Activated CD4-positive, CD25-positive, alpha-beta regulatory T cell treated with anti-CD3 and anti-CD28 coated beads, Interleukin-2, amount 50 U/mL, for 24 hours (primary cell): ENCODE measurements around the gene MYO1E.
"Not testable (repeated sequence)": the region's sequence is repeated elsewhere in the genome, so short reads cannot be mapped to it uniquely, and the experiment has no call there.

ENCODE experiments used
- ATAC-seq, 2 donors: fragments of 150-1000 bp; cut with Tn5 transposase; one replicate each; pipeline ENCODE4 v1.10.0; 2021; ENCODE audit warnings: mild to moderate bottlenecking in 1 of 2, moderate library complexity in 1 of 2

MYO1E gene

GRCh38 chr15:59290295-59291212 is 82.1 kb downstream of the MYO1E start:
- ATAC-seq, result no peak

DNA sequence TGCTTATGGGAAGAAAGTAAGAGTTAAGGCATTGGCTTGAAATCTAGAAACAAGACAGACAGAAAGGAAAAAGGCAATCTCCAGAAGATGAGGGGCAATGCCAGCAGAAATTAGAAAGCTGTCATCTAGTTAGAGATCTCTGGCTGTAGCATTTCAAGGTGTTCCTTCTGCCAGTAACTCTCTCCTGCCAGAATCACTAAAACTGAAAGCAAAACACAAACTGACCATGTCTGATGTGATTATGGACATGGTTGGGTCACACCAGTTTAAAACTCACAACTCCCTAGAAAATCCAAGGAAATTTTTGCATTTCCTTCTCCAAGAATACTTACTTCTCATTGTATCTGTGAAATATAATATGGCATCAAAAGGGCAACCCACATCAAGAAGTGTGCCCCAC is 83.1 kb downstream of the MYO1E start:
- no peak for ATAC-seq

DNA sequence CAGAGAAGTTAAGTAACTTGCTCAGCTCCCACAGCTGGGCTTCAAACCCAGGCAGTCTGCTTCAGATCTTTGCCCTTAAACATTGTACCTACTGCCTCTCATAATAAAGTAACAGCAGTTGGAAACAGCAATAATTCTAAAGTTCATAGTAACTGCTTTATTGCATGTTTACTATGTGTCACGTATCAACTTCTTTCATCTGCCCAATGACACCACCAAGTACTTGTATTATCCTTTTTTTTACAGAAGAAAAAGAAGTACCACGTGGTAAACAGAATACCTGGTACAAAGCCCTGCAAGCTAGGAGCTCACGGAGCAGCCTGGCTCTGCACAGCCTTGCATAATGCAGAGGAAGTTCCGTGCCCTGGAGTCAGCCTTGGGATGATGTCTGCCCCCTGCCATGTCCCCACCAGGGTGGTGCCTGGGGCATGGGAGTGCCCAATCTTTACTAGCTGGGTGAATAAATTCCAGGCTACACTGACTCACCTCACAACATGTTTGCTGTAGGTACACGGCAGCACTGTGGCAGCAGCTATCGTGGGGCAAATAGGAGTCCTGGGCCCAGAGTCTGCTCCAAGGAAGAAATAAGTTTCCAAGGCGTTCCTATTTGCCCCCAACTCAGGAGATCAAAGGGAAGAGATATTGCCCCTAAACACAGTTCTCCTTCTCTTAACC is 88.8 kb downstream of the MYO1E start:
- no peak for ATAC-seq

GRCh38 chr15:59282515-59283337 is 89.9 kb downstream of the MYO1E start:
- no peak for ATAC-seq

DNA sequence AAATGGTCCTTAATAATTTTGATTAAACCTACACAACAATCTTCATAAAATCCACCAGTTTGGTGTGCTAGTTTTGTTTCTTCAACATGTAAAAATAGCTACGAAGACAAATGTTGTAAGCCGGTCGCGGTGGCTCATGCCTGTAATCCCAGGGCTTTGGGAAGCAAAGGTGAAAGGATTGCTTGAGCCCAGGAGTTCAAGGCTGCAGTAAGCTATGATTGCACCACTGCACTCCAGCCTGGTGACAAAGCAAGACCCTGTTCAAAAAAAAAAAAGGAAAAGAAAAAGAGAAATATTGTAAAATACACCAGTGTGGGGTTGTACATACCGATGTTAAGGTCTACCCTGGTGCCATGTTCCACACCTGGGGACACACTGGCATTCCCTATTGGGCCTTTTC is 91.0 kb downstream of the MYO1E start:
- no peak for ATAC-seq

- ATAC-seq, result no peak
Observed at GRCh38 chr15:59280855-59281254, 91.8 kb downstream of the MYO1E start.

DNA sequence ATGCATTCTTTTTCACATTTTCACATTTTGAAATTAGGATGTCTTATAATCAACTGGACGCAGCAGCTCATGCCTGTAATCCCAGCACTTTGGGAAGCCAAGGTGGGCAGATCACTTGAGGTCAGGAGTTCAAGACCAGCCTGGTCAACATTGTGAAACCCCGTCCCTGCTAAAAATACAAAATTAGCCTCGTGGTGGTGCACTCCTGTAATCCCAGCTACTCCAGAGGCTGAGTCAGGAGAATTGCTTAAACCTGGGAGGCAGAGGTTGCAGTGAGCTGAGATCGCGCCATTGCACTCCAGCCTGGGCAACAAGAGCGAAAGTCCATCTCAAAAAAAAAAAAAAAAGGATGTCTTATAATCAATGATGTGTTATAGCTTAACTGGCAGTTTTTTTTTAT is 92.4 kb downstream of the MYO1E start:
- not testable (repeated sequence) for ATAC-seq

DNA sequence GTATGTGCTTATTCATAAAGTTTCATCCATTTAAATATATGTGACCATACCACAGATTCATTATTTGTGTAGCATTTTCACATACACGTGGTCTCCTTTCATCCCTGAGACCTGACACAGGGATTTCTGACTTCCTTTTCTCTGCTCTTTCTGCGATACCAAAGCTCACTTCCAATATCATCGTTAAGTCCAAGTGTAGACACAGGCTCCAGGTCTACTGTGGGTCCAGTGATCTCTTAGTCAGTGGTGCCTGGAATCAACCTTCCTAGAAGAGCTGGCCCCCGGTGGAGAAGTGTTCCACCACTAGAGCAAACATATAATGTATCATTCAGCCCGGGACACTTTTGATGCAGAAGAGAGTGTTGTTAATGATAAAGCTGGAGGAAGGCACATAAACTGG is 93.6 kb downstream of the MYO1E start:
- no peak for ATAC-seq

DNA sequence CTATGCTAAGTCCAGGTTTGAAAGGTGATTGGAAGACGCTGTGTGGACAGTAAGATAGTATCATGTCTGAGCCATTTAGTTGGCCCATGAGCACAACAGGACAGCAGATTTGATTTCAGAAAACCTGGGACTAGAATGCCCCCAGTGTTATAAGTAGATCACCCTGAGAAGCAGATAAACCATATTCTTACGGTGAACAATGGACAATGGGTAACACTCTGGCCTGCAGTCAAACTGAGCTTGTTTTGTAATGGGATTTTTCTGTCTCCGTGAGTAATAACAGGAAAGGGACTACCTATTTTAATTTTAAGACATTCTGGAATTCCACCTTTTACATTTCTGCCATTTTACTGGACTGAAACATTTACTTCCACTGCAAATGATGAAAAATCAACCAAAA is 94.6 kb downstream of the MYO1E start:
- no peak for ATAC-seq

GRCh38 chr15:59276225-59277178 is 96.2 kb downstream of the MYO1E start:
- ATAC-seq, result no peak

GRCh38 chr15:59274126-59274970 is 98.3 kb downstream of the MYO1E start:
- no peak for ATAC-seq

DNA sequence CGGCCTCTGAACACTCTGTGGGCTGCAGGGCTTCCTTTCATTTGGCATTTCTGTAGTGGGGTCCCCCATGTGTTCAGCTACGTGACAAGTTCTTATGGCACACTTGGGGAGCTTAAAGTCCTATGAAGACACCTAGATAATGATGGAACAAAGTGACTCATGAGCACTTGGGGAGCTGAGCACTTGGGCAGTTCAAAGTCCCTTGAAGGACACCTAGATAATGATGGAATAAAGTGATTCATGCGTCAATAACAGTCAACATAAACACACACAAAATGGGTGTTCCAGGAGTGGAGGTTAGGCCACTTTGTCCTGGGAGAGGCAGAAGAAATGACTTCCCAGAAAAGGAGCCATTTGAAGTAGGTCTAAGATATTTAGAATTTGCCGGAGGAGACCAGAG is 99.4 kb downstream of the MYO1E start:
- ATAC-seq, result no peak

DNA sequence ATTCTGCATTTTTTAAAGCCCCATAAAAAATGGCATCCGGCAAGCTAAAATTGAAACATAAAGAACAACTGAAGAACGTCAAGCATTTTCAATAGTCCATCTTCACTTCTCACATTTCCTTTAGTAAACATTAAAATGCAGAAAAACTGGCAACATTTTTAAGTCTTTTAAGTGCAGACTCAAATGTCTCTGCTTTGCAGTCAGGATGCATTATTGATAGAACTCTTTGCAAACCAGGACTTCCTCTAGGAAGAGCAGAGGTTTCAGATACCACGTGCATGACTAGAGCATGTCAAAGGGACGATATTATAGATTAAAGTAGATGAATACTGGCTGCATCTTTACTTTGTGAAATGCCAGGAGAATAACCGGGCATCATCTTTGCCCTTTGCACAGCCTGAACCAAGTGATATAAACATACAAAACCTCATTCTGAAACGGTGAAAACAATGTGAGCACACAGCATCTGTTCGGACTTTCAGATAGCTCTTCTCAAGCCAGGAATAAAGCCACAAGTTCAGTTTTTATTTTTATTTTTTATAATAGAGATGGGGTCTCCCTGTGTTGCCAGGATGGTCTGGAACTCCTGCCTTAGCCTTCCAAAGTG is 101.0 kb downstream of the MYO1E start:
- ATAC-seq, result no peak

GRCh38 chr15:59268852-59269407 is 103.7 kb downstream of the MYO1E start:
- no peak for ATAC-seq

- ATAC-seq, result peak; percentile 88 to 90
Observed at GRCh38 chr15:59268168-59268851, 104.4 kb downstream of the MYO1E start.

DNA sequence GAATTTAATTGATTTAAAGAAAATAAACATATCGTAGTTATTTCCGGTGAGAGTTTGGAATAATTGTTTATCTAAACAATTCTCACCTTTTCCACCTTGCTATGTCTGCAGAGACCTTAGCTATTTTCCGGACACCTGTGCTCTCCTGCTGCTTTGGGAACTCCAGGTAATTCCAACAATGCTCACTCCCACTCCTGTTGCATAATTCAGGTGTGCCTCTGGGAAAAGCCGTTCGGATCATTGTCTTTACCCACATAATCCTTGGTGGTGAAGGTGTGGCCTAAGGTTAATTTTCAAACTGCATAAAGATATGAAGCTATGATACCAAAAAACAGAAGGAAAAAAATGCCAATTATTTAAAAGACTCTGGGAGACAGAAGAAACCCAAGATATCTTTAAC is 106.6 kb downstream of the MYO1E start:
- no peak for ATAC-seq

DNA sequence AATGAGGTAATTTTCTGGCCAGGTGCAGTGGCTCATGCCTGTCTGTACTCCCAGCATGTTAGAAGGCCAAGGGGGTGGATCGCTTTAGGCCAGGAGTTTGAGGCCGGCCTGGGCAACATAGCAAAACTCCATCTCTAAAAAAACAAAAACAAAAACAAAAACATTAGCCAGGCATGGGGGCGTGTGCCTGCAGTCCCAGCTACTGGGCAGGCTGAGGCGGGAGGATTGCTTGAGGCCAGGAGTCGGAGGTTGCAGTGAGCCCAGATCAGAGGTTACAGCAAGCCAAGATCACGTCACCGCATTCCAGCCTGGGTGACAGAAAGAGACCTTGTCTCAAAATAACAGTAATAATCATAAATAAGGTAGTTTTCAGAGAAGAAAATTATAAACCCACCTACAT is 110.4 kb downstream of the MYO1E start:
- ATAC-seq, result no peak

GRCh38 chr15:59260090-59260489 is 112.6 kb downstream of the MYO1E start:
- ATAC-seq, result no peak

DNA sequence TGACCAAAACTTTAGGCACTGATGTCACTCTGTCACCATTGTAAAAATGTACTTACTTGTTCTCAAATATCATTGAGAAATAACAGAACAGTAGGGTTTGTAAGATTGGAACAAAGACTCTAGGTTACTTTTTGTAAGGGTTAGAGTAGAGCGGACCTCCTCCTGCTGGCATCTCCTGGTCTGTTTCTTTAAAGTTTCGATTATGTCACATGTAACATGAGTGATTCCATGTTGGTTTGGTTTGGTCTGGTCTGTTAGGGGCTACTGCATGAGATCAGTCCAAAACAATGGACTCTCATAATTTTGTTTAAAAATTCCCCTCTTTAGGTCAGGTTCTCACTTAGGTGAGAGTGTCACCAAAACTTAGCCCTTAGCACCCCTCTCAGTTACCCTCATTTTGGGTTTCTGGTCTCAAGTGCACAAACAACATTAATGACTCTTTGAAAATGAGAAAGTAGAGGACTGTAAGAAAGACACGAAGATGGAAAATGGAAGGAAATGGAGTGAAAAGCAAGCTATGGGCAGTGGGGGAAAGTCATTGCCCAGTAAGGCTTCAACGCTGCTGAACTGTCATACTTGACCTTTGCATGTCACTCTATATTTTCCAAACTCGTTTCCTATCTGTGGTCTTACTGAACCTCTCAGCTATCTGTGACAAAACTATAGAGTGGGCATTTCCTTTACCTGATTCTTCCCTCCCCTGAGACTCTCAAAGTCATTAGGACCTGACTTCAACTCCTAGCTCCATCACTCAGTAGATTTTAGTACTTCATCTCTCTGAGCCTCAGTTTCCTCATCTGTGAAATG is 113.3 kb downstream of the MYO1E start:
- peak; percentile 26 to 34 for ATAC-seq
